Measurements from ENCODE around the gene RNF223. TPM values are rescaled to one million over a fixed set of nuclear protein-coding genes. Genes with fewer than 3 reads are reported as not detected.

The RNF223 gene
- total and polyA plus RNA-seq, 2 donors (not counting 3 experiments of a cell fraction or from before 2014, with no cell fraction given): not detected

DNA sequence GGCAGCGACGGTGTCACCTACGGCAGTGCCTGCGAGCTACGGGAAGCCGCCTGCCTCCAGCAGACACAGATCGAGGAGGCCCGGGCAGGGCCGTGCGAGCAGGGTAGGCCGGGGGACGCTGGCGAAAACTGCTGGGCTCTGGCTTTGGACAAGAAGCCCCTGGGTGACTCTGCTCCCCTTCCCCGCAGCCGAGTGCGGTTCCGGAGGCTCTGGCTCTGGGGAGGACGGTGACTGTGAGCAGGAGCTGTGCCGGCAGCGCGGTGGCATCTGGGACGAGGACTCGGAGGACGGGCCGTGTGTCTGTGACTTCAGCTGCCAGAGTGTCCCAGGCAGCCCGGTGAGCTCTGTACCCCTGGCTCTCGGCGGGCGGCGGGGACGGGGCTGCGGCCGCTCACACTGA is 30.2 kb downstream of the RNF223 start:
- Histone ChIP-seq H3K36me3 (ENCODE audit: control insufficient read depth in 2 of 2, extremely low read depth in 1 of 2, insufficient read depth in 2 of 2, low read length in 2 of 2) (peaks cover 0 to 16% of the 10 kb centered on the region in 2 experiments), H3K9me3 (replicated peaks; ENCODE audit: control insufficient read depth, insufficient read depth, low read length) (no peaks in the 10 kb centered on the region), H3K4me2 (ENCODE audit: insufficient read depth, low read length) (no peak overlapping the region), H3K4me1 (ENCODE audit: control insufficient read depth, extremely low read depth, insufficient read depth, low read length) (peaks cover 7% of the 10 kb centered on the region), H3K9ac (replicated peaks; ENCODE audit: extremely low read depth, insufficient read depth, low read length) (no peak overlapping the region), H3K9me1 (replicated peaks; ENCODE audit: control insufficient read depth, extremely low read depth, insufficient read depth, low read length) (no peaks in the 10 kb centered on the region), H3K4me3 (replicated peaks in 1 of 3; ENCODE audit: insufficient read depth in 1 of 3, low read depth in 1 of 3, low read length in 3 of 3) (no peak overlapping the region), H3K79me2 (ENCODE audit: control insufficient read depth, insufficient read depth, low read length) (no peaks in the 10 kb centered on the region), H3K27me3 (ENCODE audit: control insufficient read depth in 2 of 2, insufficient read depth in 2 of 2, low read length in 2 of 2) (no peaks in the 10 kb centered on the region), H4K20me1 (replicated peaks; ENCODE audit: control insufficient read depth, extremely low read depth, insufficient read depth, low read length) (no peaks in the 10 kb centered on the region), H3K27ac (ENCODE audit: insufficient read depth, low read depth, low read length) (no peak overlapping the region), H2AFZ (ENCODE audit: low read depth, low read length) (no peak overlapping the region)
- TF ChIP-seq GATA2 (IDR thresholded peaks at IDR 0.05; ENCODE audit: insufficient read depth, insufficient read length, low read depth, low read length): no peak
- TF ChIP-seq, protein P1, sequence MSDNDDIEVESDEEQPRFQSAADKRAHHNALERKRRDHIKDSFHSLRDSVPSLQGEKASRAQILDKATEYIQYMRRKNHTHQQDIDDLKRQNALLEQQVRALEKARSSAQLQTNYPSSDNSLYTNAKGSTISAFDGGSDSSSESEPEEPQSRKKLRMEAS (IDR thresholded peaks at IDR 0.05; ENCODE audit: insufficient read depth, insufficient read length): no peak
- no peak for TF ChIP-seq MYC (IDR thresholded peaks at IDR 0.05; ENCODE audit: low read depth, low read length)
- no peak for TF ChIP-seq JUN (IDR thresholded peaks at IDR 0.05; ENCODE audit: borderline replicate concordance, insufficient read depth, insufficient read length, low read depth)
- no peak for TF ChIP-seq POLR2AphosphoS5 (IDR thresholded peaks at IDR 0.05; ENCODE audit: insufficient read depth, low read depth, low read length)
- TF ChIP-seq, protein P2, sequence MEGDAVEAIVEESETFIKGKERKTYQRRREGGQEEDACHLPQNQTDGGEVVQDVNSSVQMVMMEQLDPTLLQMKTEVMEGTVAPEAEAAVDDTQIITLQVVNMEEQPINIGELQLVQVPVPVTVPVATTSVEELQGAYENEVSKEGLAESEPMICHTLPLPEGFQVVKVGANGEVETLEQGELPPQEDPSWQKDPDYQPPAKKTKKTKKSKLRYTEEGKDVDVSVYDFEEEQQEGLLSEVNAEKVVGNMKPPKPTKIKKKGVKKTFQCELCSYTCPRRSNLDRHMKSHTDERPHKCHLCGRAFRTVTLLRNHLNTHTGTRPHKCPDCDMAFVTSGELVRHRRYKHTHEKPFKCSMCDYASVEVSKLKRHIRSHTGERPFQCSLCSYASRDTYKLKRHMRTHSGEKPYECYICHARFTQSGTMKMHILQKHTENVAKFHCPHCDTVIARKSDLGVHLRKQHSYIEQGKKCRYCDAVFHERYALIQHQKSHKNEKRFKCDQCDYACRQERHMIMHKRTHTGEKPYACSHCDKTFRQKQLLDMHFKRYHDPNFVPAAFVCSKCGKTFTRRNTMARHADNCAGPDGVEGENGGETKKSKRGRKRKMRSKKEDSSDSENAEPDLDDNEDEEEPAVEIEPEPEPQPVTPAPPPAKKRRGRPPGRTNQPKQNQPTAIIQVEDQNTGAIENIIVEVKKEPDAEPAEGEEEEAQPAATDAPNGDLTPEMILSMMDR (IDR thresholded peaks at IDR 0.05; ENCODE audit: extremely low read depth in 1 of 2, insufficient read depth in 1 of 2, low read depth in 1 of 2, low read length in 2 of 2): no peak
- no peak for TF ChIP-seq FOS (IDR thresholded peaks at IDR 0.05; ENCODE audit: borderline replicate concordance, insufficient read depth, low read length)
- no peak for TF ChIP-seq POLR2A (IDR thresholded peaks at IDR 0.05; ENCODE audit: low read depth, low read length)
- TF ChIP-seq EZH2 (IDR thresholded peaks at IDR 0.05; ENCODE audit: borderline replicate concordance, low read depth, low read length, severe bottlenecking): no peak
- BruUV-seq (replicated peaks): no TSS peak
- POLR2A ChIA-PET: no interaction called here
- CTCF ChIA-PET: interaction anchor here (1.0 to 1.1 kb wide), 2 partner anchors 20 to 59 kb away, joined by 3 read pairs; no protein-coding TSS in a partner anchor
- FAIRE-seq (no peak), DNase-seq (ENCODE audit: low read depth, low spot score) (no peak)
- intact Hi-C loops (cut with micrococcal nuclease): no loop called here
- dilution Hi-C loops (cut with MboI; ENCODE audit: extremely low pct_ligation_motif_present, low sequenced_read_pairs): no loop called here
